ENCODE measurements around the gene STX5. TPM values are rescaled to one million over a fixed set of nuclear protein-coding genes. Genes with fewer than 3 reads are reported as not detected.

Gene STX5
- total RNA-seq, 1 donor, result 35.8 TPM

DNA sequence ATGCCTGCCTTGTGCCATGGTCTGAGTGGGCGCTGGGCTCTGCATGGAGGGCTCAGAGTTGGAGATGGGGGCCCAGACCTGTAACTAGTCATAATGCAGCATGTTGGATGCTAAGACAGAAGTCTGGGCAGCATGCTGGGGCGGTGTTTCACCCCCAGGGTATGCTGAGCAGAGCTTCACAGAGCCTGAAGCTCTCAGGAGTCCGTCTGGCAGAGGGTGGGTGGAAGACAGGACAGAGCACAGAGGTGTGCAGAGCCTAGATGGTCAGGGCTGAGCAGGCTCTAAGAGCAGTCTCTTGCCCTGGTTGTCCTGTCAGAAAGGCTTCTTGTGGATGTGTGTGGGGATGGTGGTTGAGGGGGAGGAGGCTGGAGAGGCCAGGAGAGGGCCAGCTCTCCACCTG lies 53.4 kb downstream of the STX5 start:
- Histone ChIP-seq H3K4me2 (ENCODE audit: insufficient read depth, low read length) (no peak overlapping the region), H4K20me1 (ENCODE audit: insufficient read depth, low read length) (no peaks in the 10 kb centered on the region), H3K9me3 (ENCODE audit: low read depth, low read length) (no peaks in the 10 kb centered on the region), H3K27me3 (ENCODE audit: insufficient read depth, low read length) (no peaks in the 10 kb centered on the region), H3K4me1 (ENCODE audit: insufficient read depth, low read length) (no peaks in the 10 kb centered on the region), H3K27ac (ENCODE audit: low read depth, low read length) (no peak overlapping the region), H3K79me2 (ENCODE audit: insufficient read depth, low read length) (peaks cover 7% of the 10 kb centered on the region), H2AFZ (ENCODE audit: low read length) (no peak overlapping the region), H3K36me3 (ENCODE audit: insufficient read depth, low read length) (peaks cover 18% of the 10 kb centered on the region), H3K4me3 (ENCODE audit: insufficient read depth, low read length) (no peak overlapping the region)
- DNase-seq (ENCODE audit: insufficient read length, low spot score, missing footprints), result no peak
- TF ChIP-seq, protein P1, sequence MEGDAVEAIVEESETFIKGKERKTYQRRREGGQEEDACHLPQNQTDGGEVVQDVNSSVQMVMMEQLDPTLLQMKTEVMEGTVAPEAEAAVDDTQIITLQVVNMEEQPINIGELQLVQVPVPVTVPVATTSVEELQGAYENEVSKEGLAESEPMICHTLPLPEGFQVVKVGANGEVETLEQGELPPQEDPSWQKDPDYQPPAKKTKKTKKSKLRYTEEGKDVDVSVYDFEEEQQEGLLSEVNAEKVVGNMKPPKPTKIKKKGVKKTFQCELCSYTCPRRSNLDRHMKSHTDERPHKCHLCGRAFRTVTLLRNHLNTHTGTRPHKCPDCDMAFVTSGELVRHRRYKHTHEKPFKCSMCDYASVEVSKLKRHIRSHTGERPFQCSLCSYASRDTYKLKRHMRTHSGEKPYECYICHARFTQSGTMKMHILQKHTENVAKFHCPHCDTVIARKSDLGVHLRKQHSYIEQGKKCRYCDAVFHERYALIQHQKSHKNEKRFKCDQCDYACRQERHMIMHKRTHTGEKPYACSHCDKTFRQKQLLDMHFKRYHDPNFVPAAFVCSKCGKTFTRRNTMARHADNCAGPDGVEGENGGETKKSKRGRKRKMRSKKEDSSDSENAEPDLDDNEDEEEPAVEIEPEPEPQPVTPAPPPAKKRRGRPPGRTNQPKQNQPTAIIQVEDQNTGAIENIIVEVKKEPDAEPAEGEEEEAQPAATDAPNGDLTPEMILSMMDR (IDR thresholded peaks at IDR 0.05; ENCODE audit: extremely low read depth, low read depth, low read length), result no peak

DNA sequence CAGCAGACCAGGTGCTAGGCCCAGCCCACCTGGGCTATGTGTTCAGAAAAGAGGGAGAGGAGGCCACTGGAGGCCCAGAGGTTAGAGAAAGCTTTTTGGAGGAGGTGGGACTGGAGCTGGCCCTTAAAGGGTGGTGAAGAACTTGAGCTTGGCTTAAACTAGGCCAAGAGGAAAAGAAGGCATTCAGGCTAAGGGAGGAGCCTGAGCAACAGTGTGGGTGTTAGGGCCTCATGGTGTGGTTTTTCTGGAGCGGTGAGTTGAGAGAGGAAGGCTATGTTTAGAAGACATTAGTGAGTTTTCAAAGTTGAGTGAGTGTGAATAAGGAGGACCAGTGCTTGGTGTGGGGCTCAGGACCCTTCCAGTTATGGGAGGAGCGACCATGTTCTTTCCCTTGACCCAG lies 54.5 kb downstream of the STX5 start:
- peaks cover 9% of the 10 kb centered on the region for H3K79me2 ChIP-seq (ENCODE audit: insufficient read depth, low read length)
- H3K27ac ChIP-seq (ENCODE audit: low read depth, low read length), result no peak overlapping the region
- H3K4me2 ChIP-seq (ENCODE audit: insufficient read depth, low read length), result no peak overlapping the region
- TF ChIP-seq, protein P1 (IDR thresholded peaks at IDR 0.05; ENCODE audit: extremely low read depth, low read depth, low read length), result no peak
- no peaks in the 10 kb centered on the region for H3K4me1 ChIP-seq (ENCODE audit: insufficient read depth, low read length)
- peaks cover 13% of the 10 kb centered on the region for H3K36me3 ChIP-seq (ENCODE audit: insufficient read depth, low read length)
- peak; percentile 84 for DNase-seq (ENCODE audit: insufficient read length, low spot score, missing footprints)
- no peak overlapping the region for H3K4me3 ChIP-seq (ENCODE audit: insufficient read depth, low read length)
- H3K27me3 ChIP-seq (ENCODE audit: insufficient read depth, low read length), result no peaks in the 10 kb centered on the region
- peak overlapping the region; percentile 20 for H2AFZ ChIP-seq (ENCODE audit: low read length)
- no peaks in the 10 kb centered on the region for H3K9me3 ChIP-seq (ENCODE audit: low read depth, low read length)
- no peaks in the 10 kb centered on the region for H4K20me1 ChIP-seq (ENCODE audit: insufficient read depth, low read length)

DNA sequence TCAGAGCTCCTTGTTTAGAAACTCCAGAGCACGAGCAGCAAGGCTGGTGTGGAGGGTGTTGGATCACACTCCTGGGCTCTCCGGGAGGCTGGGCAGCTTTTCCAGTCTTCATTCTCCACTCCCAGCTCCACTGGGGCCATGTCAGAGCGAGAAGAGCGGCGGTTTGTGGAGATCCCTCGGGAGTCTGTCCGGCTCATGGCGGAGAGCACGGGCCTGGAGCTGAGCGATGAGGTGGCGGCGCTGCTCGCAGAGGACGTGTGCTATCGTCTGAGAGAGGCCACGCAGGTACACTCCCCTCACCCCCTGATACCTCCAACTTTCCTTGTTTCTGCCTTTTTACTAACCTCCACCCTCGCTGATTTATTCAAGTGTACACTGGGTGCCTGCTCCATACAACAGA lies 56.2 kb downstream of the STX5 start:
- no peak overlapping the region for H2AFZ ChIP-seq (ENCODE audit: low read length)
- peaks cover 9% of the 10 kb centered on the region for H3K4me1 ChIP-seq (ENCODE audit: insufficient read depth, low read length)
- H3K27ac ChIP-seq (ENCODE audit: low read depth, low read length), result no peak overlapping the region
- peaks cover 19% of the 10 kb centered on the region for H3K79me2 ChIP-seq (ENCODE audit: insufficient read depth, low read length)
- no peak for DNase-seq (ENCODE audit: insufficient read length, low spot score, missing footprints)
- no peaks in the 10 kb centered on the region for H3K9me3 ChIP-seq (ENCODE audit: low read depth, low read length)
- no peak overlapping the region for H3K4me2 ChIP-seq (ENCODE audit: insufficient read depth, low read length)
- TF ChIP-seq, protein P1 (IDR thresholded peaks at IDR 0.05; ENCODE audit: extremely low read depth, low read depth, low read length), result no peak
- no peaks in the 10 kb centered on the region for H4K20me1 ChIP-seq (ENCODE audit: insufficient read depth, low read length)
- no peak overlapping the region for H3K4me3 ChIP-seq (ENCODE audit: insufficient read depth, low read length)
- H3K27me3 ChIP-seq (ENCODE audit: insufficient read depth, low read length), result no peaks in the 10 kb centered on the region
- H3K36me3 ChIP-seq (ENCODE audit: insufficient read depth, low read length), result peaks cover 7% of the 10 kb centered on the region

DNA sequence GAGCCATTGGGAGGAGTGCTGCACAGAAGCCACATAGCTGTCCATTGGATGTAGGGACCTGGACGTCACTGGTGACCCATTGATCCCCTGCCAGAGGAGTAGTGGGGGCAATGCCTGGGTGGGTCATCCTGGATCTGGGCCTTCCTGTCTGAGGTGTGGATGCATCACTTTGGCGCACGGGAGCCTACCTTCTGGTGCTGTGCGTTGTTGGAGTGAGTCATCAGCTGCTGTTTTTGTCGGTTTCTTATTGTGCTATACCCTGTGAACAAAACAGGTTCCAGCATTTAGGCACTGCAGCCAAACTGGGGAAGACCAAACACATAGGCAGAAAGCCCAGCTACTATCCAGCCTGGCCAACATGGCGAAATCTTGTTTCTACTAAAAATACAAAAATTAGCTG lies 57.4 kb downstream of the STX5 start:
- H3K79me2 ChIP-seq (ENCODE audit: insufficient read depth, low read length), result peaks cover 19% of the 10 kb centered on the region
- H2AFZ ChIP-seq (ENCODE audit: low read length), result no peak overlapping the region
- H3K36me3 ChIP-seq (ENCODE audit: insufficient read depth, low read length), result peaks cover 7% of the 10 kb centered on the region
- H3K27ac ChIP-seq (ENCODE audit: low read depth, low read length), result no peak overlapping the region
- H4K20me1 ChIP-seq (ENCODE audit: insufficient read depth, low read length), result no peaks in the 10 kb centered on the region
- no peaks in the 10 kb centered on the region for H3K27me3 ChIP-seq (ENCODE audit: insufficient read depth, low read length)
- TF ChIP-seq, protein P1 (IDR thresholded peaks at IDR 0.05; ENCODE audit: extremely low read depth, low read depth, low read length), result no peak
- no peaks in the 10 kb centered on the region for H3K9me3 ChIP-seq (ENCODE audit: low read depth, low read length)
- H3K4me3 ChIP-seq (ENCODE audit: insufficient read depth, low read length), result no peak overlapping the region
- peaks cover 18% of the 10 kb centered on the region for H3K4me1 ChIP-seq (ENCODE audit: insufficient read depth, low read length)
- peak; percentile 49 for DNase-seq (ENCODE audit: insufficient read length, low spot score, missing footprints)
- H3K4me2 ChIP-seq (ENCODE audit: insufficient read depth, low read length), result no peak overlapping the region
